Nasal cavity respiratory epithelium epithelial cell of viscerocranial mucosa (primary cell): ENCODE measurements around the gene TKTL2. TPM values are rescaled to one million over a fixed set of nuclear protein-coding genes. Genes with fewer than 3 reads are reported as not detected.

Experiments used
- total RNA-seq: library from RNA; depleted of rRNA; stranded (reverse); fragments of >200 nt; gene quantifications from 2 replicates; pipeline ENCODE4 v1.2.3, GENCODE V29; 2014

The TKTL2 gene
- not detected in 2 replicates for total RNA-seq

DNA sequence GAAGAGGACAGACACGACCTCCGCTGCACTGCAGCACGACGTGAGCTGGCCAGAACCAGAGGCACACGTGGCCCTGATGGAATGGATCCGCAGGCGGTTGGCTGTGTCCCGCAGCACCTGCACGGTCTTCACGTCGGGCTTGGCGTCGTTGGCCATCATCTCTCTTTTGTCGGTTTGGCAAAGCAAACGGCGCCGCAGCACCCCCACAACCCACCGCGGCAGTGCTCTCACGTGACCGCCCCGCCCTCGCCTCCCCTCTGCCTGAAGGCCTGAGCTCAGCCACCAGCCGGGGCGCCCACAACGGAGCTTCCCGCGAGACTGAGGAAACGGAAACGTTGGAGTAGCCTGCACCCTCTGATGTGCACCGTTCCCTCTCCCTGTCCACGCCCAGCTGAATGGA, at the start of gene TKTL2:
TSS of gene TKTL2 (minus strand) at position 179 of the 400 bp plus-strand sequence. CDS start at position 159, 20 bp downstream.

GRCh38 chr4:163494360-163495241, 21.0 kb upstream of the TKTL2 start, which contains the start of gene TMA16:
Gene TMA16, plus strand, starts transcription at chr4:163494690. Its CDS starts 112 bp downstream, at chr4:163494802.

Other genes starting within 250 kb of the TKTL2 start
- under 0.01 TPM in 2 replicates for gene NPY1R, start 141.2 kb downstream of the TKTL2 start, total RNA-seq
- not detected in 2 replicates for gene NPY5R, start 129.9 kb downstream of the TKTL2 start, total RNA-seq
- 30.1 and 37.7 TPM in 2 replicates for gene TMA16, start 20.9 kb upstream of the TKTL2 start, total RNA-seq